Loucy (cell line): ENCODE data around the gene RAPSN.

Source experiments
- H2AFZ ChIP-seq: fragments of 200-600 bp; sonication (generic); 2 replicates; pipeline ENCODE4 v1.6.0; 2016; ENCODE audit warnings: antibody characterized with exemption, mild to moderate bottlenecking, low read length, moderate library complexity
- H3F3A ChIP-seq: fragments of 200-600 bp; 2 replicates; pipeline ENCODE4 v1.6.0; 2016; ENCODE audit warnings: antibody characterized with exemption, low read depth, mild to moderate bottlenecking
- H3K27me3 ChIP-seq: fragments of 200-600 bp; sonication (generic); 2 replicates; pipeline ENCODE4 v1.6.1; 2014; ENCODE audit warnings: low read length, mild to moderate bottlenecking; ENCODE audit not compliant: insufficient read depth, poor library complexity, severe bottlenecking
- H3K36me3 ChIP-seq: fragments of 200-600 bp; sonication (generic); 2 replicates; pipeline ENCODE4 v1.6.1; 2016; ENCODE audit warnings: low read length; ENCODE audit not compliant: insufficient read depth
- H3K4me1 ChIP-seq: fragments of 200-600 bp; sonication (generic); 2 replicates; pipeline ENCODE4 v1.5.1; 2014; ENCODE audit warnings: low read length, mild to moderate bottlenecking; ENCODE audit not compliant: insufficient read depth, poor library complexity, severe bottlenecking
- H3K4me2 ChIP-seq: fragments of 200-600 bp; sonication (generic); 2 replicates; pipeline ENCODE4 v1.6.0; 2014; ENCODE audit warnings: antibody characterized with exemption, low read length, low read depth, mild to moderate bottlenecking; ENCODE audit not compliant: poor library complexity, severe bottlenecking
- H3K4me3 ChIP-seq: fragments of 200-600 bp; sonication (generic); 2 replicates; pipeline ENCODE4 v1.5.1; 2014; ENCODE audit warnings: low read length, mild to moderate bottlenecking, mixed read lengths; ENCODE audit not compliant: poor library complexity, severe bottlenecking
- H3K79me2 ChIP-seq: fragments of 200-600 bp; sonication (generic); 2 replicates; pipeline ENCODE4 v1.6.1; 2014; ENCODE audit warnings: low read length; ENCODE audit not compliant: insufficient read depth
- H3K9ac ChIP-seq: fragments of 200-600 bp; sonication (generic); 2 replicates; pipeline ENCODE4 v1.6.0; 2014; ENCODE audit warnings: mild to moderate bottlenecking, low read depth, low read length, moderate library complexity; ENCODE audit not compliant: poor library complexity, severe bottlenecking
- H3K9me2 ChIP-seq: fragments of 200-600 bp; sonication (generic); replicated peaks from 2 replicates; pipeline ENCODE4 v1.6.1; 2016; ENCODE audit warnings: low read depth, low read length, mixed read lengths
- H3K9me3 ChIP-seq: fragments of 200-600 bp; sonication (generic); 2 replicates; pipeline ENCODE4 v1.6.1; 2014; ENCODE audit warnings: mild to moderate bottlenecking, antibody characterized with exemption, low read length, low read depth; ENCODE audit not compliant: insufficient read depth
- H4K20me1 ChIP-seq: fragments of 200-600 bp; sonication (generic); 2 replicates; pipeline ENCODE4 v1.6.0; 2014; ENCODE audit warnings: antibody characterized with exemption, low read length, mild to moderate bottlenecking; ENCODE audit not compliant: insufficient read depth, poor library complexity, severe bottlenecking
- EZH2phosphoT487 ChIP-seq: fragments of 200-600 bp; IDR thresholded peaks from 2 replicates; pipeline ENCODE4 v1.6.1; 2018; ENCODE audit warnings: antibody characterized with exemption, mild to moderate bottlenecking, moderate library complexity, borderline replicate concordance
- TF ChIP-seq, protein P1 (sequence below): fragments of 200-600 bp; sonication (generic); conservative IDR thresholded peaks from 2 replicates; pipeline ENCODE4 v1.5.1; 2014; ENCODE audit warnings: mild to moderate bottlenecking, antibody characterized with exemption, low read length

Gene RAPSN

GRCh38 chr11:47390422-47390760 is 58.5 kb downstream of the RAPSN start:
- TF ChIP-seq EZH2phosphoT487: no peak
- TF ChIP-seq, protein P1, sequence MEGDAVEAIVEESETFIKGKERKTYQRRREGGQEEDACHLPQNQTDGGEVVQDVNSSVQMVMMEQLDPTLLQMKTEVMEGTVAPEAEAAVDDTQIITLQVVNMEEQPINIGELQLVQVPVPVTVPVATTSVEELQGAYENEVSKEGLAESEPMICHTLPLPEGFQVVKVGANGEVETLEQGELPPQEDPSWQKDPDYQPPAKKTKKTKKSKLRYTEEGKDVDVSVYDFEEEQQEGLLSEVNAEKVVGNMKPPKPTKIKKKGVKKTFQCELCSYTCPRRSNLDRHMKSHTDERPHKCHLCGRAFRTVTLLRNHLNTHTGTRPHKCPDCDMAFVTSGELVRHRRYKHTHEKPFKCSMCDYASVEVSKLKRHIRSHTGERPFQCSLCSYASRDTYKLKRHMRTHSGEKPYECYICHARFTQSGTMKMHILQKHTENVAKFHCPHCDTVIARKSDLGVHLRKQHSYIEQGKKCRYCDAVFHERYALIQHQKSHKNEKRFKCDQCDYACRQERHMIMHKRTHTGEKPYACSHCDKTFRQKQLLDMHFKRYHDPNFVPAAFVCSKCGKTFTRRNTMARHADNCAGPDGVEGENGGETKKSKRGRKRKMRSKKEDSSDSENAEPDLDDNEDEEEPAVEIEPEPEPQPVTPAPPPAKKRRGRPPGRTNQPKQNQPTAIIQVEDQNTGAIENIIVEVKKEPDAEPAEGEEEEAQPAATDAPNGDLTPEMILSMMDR: no peak
- no peak overlapping the region for H2AFZ ChIP-seq
- no peak overlapping the region for H3K9ac ChIP-seq
- H3K27me3 ChIP-seq: no peaks in the 10 kb centered on the region
- H3K79me2 ChIP-seq: no peaks in the 10 kb centered on the region
- no peaks in the 10 kb centered on the region for H3F3A ChIP-seq
- H3K4me1 ChIP-seq: peaks cover 61% of the 10 kb centered on the region
- H4K20me1 ChIP-seq: no peaks in the 10 kb centered on the region
- no peak overlapping the region for H3K4me3 ChIP-seq
- H3K9me3 ChIP-seq: no peaks in the 10 kb centered on the region
- no peaks in the 10 kb centered on the region for H3K36me3 ChIP-seq
- H3K4me2 ChIP-seq: no peak overlapping the region
- H3K9me2 ChIP-seq: no peaks in the 10 kb centered on the region

- Histone ChIP-seq H3K79me2 (no peaks in the 10 kb centered on the region), H3K27me3 (no peaks in the 10 kb centered on the region), H3K4me1 (peaks cover 55% of the 10 kb centered on the region), H3K9ac (no peak overlapping the region), H3F3A (no peaks in the 10 kb centered on the region), H3K4me3 (no peak overlapping the region), H4K20me1 (no peaks in the 10 kb centered on the region), H3K9me2 (no peaks in the 10 kb centered on the region), H3K36me3 (no peaks in the 10 kb centered on the region), H3K4me2 (no peak overlapping the region), H3K9me3 (no peaks in the 10 kb centered on the region), H2AFZ (no peak overlapping the region)
- no peak for TF ChIP-seq EZH2phosphoT487
- TF ChIP-seq, protein P1: no peak
Observed at GRCh38 chr11:47389577-47390421, 59.1 kb downstream of the RAPSN start.

- no peaks in the 10 kb centered on the region for H3F3A ChIP-seq
- no peak overlapping the region for H3K9ac ChIP-seq
- H3K9me2 ChIP-seq: no peaks in the 10 kb centered on the region
- H2AFZ ChIP-seq: no peak overlapping the region
- H4K20me1 ChIP-seq: no peaks in the 10 kb centered on the region
- peaks cover 48% of the 10 kb centered on the region for H3K4me1 ChIP-seq
- no peaks in the 10 kb centered on the region for H3K79me2 ChIP-seq
- H3K27me3 ChIP-seq: no peaks in the 10 kb centered on the region
- no peak overlapping the region for H3K4me3 ChIP-seq
- no peak overlapping the region for H3K4me2 ChIP-seq
- TF ChIP-seq EZH2phosphoT487: no peak
- TF ChIP-seq, protein P1: no peak
- H3K9me3 ChIP-seq: no peaks in the 10 kb centered on the region
- no peaks in the 10 kb centered on the region for H3K36me3 ChIP-seq
Observed at GRCh38 chr11:47388697-47389576, 60.0 kb downstream of the RAPSN start.
